K562 (cell line): Measurements from ENCODE around the gene HGS. TPM values are rescaled to one million over a fixed set of nuclear protein-coding genes. Genes with fewer than 3 reads are reported as not detected.

Experiments used
- ATAC-seq: fragments of 200-7000 bp; cut with Tn5 transposase; 3 replicates; pipeline ENCODE4 v1.9.1; 2020; ENCODE audit warnings: moderate library complexity
- BruUV-seq: library from RNA; stranded (reverse); fragments of 400-500 nt; replicated peaks from 2 replicates; lab custom pipeline; 2021; lab: Mats Ljungman, UMichigan
- CTCF ChIA-PET: fragments of 300-600 bp; formaldehyde crosslinking; extraction: SDS; loops from one replicate; lab custom pipeline; 2021; ENCODE audit warnings: low intra/inter-chr PET ratio; lab: Yijun Ruan, JAX
- POLR2A ChIA-PET: fragments of 300-600, 350-650 bp; sonication (Branson Sonifier 250); formaldehyde crosslinking; extraction: SDS; loops from one replicate; lab custom pipeline; 2021; ENCODE audit warnings: antibody characterized with exemption, inconsistent platforms; lab: Yijun Ruan, JAX
- DNase-seq, 4 experiments: peaks; one replicate each; pipeline versions ENCODE4 v3.0.0 to v3.0.0-alpha.2; 2011 to 2018; ENCODE audit warnings: low spot score in 3 of 4, mixed read lengths in 3 of 4; ENCODE audit errors: extremely low read depth in 1 of 4
- FAIRE-seq: peaks from 2 replicates; lab custom pipeline; 2011; peaks lifted over from hg19 to GRCh38; lab: Jason Lieb, UNC
- H2AFZ ChIP-seq: 2 replicates; pipeline ENCODE4 v1.6.0; 2011; ENCODE audit warnings: low read depth, low read length, control low read depth, inconsistent platforms
- H3K27ac ChIP-seq: fragments of 200-600 bp; 3 replicates; pipeline ENCODE4 v1.8.0; 2011; ENCODE audit warnings: low read depth, mild to moderate bottlenecking, control low read depth, inconsistent platforms, low read length, moderate library complexity, mixed read lengths; ENCODE audit errors: extremely low read depth
- H3K27me3 ChIP-seq, 2 experiments: fragments of 300-600 bp in 1 of 2; 2 replicates in 1 of 2; 3 replicates in 1 of 2; pipeline versions ENCODE4 v1.6.0 to v1.8.0; 2011; ENCODE audit warnings: inconsistent platforms in 2 of 2, low read length in 2 of 2, mild to moderate bottlenecking in 1 of 2, mixed read lengths in 1 of 2, moderate library complexity in 1 of 2; ENCODE audit not compliant: control insufficient read depth in 2 of 2, insufficient read depth in 2 of 2
- H3K36me3 ChIP-seq: fragments of 300-600 bp; 3 replicates; pipeline ENCODE4 v1.8.0; 2011; ENCODE audit warnings: mild to moderate bottlenecking, low read length, inconsistent platforms; ENCODE audit not compliant: control insufficient read depth, insufficient read depth
- H3K4me1 ChIP-seq, 2 experiments: fragments of 200-600 bp in 1 of 2; replicated peaks in 1 of 2; 2 replicates in 1 of 2; 3 replicates in 1 of 2; pipeline versions ENCODE4 v1.5.1 to v1.8.0; 2011; ENCODE audit warnings: inconsistent platforms in 2 of 2, low read length in 2 of 2, mild to moderate bottlenecking in 1 of 2, mixed read lengths in 1 of 2, moderate library complexity in 1 of 2; ENCODE audit not compliant: control insufficient read depth in 2 of 2, insufficient read depth in 2 of 2
- H3K4me2 ChIP-seq: 2 replicates; pipeline ENCODE4 v1.6.1; 2011; ENCODE audit warnings: low read length, control low read depth, inconsistent platforms, mixed read lengths; ENCODE audit not compliant: insufficient read depth
- H3K4me3 ChIP-seq: fragments of 200-600 bp; sonication (generic), shearing (Covaris generic); 2 replicates; pipeline ENCODE4 v1.5.1; 2016; ENCODE audit warnings: control low read depth, inconsistent platforms
- H3K79me2 ChIP-seq: fragments of 200-600 bp; 3 replicates; pipeline ENCODE4 v1.8.0; 2011; ENCODE audit warnings: low read length, inconsistent platforms; ENCODE audit not compliant: control insufficient read depth, insufficient read depth
- H3K9ac ChIP-seq, 2 experiments: 2 replicates each; pipeline versions ENCODE4 v1.6.0 to v1.6.1; 2011; ENCODE audit warnings: low read depth in 2 of 2, low read length in 2 of 2, control low read depth in 1 of 2, inconsistent platforms in 1 of 2, mild to moderate bottlenecking in 1 of 2, mixed read lengths in 1 of 2; ENCODE audit not compliant: insufficient read depth in 1 of 2
- H3K9me1 ChIP-seq: one replicate; pipeline ENCODE4 v1.6.0; 2011; ENCODE audit warnings: inconsistent platforms, mild to moderate bottlenecking, low read length, moderate library complexity; ENCODE audit not compliant: control insufficient read depth, insufficient read depth
- H3K9me3 ChIP-seq: replicated peaks from 2 replicates; pipeline ENCODE4 v1.5.1; 2011; ENCODE audit warnings: low read depth, low read length, inconsistent platforms; ENCODE audit not compliant: control insufficient read depth, insufficient read depth
- H4K20me1 ChIP-seq: replicated peaks from 2 replicates; pipeline ENCODE4 v1.6.1; 2011; ENCODE audit warnings: low read length, inconsistent platforms, mixed read lengths; ENCODE audit not compliant: control insufficient read depth, insufficient read depth
- BRD9 ChIP-seq: fragments of 450-650 bp; IDR thresholded peaks from 2 replicates; pipeline ENCODE4 v1.6.1; 2018; ENCODE audit warnings: low read depth; ENCODE audit not compliant: partially characterized antibody
- JUNB ChIP-seq: fragments of 450-650 bp; formaldehyde crosslinking; conservative IDR thresholded peaks from 2 replicates; pipeline ENCODE4 v1.4.0; 2020; ENCODE audit warnings: mild to moderate bottlenecking
- RFX1 ChIP-seq: fragments of 450-650 bp; IDR thresholded peaks from 2 replicates; pipeline ENCODE4 v1.6.1; 2016; ENCODE audit warnings: mild to moderate bottlenecking, moderate library complexity
- ZNF124 ChIP-seq: sonication (generic); formaldehyde crosslinking; IDR thresholded peaks from 2 replicates; pipeline ENCODE4 v1.8.1; 2022; ENCODE audit warnings: missing genetic modification reagents
- WGBS: fragments of 100-300 bp; shearing (Covaris generic); methylation state at CpG from one replicate; pipeline ENCODE4 v1.1.6; 2016; ENCODE audit warnings: low coverage, mixed read lengths; ENCODE audit not compliant: insufficient coverage; ENCODE audit errors: missing lambda C conversion rate; 5-methylcytosine and 5-hydroxymethylcytosine counted together
- in situ Hi-C: fragments of 300-500 bp; cut with MboI; formaldehyde crosslinking; loops from 4 replicates; pipeline ENCODE4 v1.15.0; 2018; ENCODE audit warnings: inconsistent platforms, mixed read lengths
- intact Hi-C: fragments of 100-400 bp; cut with micrococcal nuclease; formaldehyde crosslinking; loops from 2 replicates; pipeline ENCODE4 v1.14.2; 2022
- polyA plus RNA-seq, 8 experiments: library from polyadenylated mRNA; depleted of rRNA in 4 of 8; stranded (reverse) in 5 of 8; unstranded in 3 of 8; fragments of >200 nt; fragmentation: Nextera tagmentation in 2 of 8; fragmentation: Illumina TruSeq in 1 of 8; extraction: Ambion mirVana in 2 of 8; extraction: Trizol in 1 of 8; gene quantifications; 2 replicates each; pipeline versions ENCODE4 v1.2.1 to v1.2.3, GENCODE V29; 2011 to 2014; ENCODE audit warnings: inconsistent platforms in 1 of 8, missing spikeins in 1 of 8
- total RNA-seq, 7 experiments: library from RNA; depleted of rRNA in 6 of 7; stranded (reverse); fragments of >200 nt in 6 of 7; fragmentation: Illumina TruSeq in 2 of 7; extraction: Trizol in 2 of 7; gene quantifications; 2 replicates each; pipeline versions ENCODE4 v1.2.1 to v1.2.3, GENCODE V29; 2011 to 2021; ENCODE audit warnings: low replicate concordance in 1 of 7
- TF ChIP-seq, protein P1 (sequence below): sonication (generic); formaldehyde crosslinking; IDR thresholded peaks from 2 replicates; pipeline ENCODE4 v1.8.1; 2023; ENCODE audit warnings: mild to moderate bottlenecking, missing genetic modification reagents

Gene HGS
- total and polyA plus RNA-seq, 9 of the 15 experiments (the other 6 are each of a cell fraction or from before 2014, with no cell fraction given): 3.9 to 176 (median 77.1) TPM

DNA sequence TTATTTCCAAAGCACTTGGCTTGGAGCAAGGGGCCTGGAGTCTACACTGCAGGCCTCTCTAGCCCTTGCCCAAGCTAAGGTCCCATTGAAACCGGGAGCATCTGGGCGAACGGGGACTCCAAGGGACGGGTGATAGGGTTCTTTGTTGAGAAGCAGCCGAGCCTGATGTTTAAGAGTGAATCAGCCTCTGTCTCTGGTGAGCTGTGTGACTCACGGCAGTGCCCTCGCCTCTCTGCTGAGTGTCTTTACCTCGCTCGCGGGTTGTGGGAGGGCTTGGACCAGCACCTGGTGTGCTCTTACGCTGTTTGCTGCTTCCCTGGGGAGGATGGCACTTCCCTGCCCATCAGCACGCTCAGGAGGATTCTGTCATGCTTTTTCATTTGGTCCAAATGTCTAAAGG is 1.3 kb downstream of the HGS start:
- DNase-seq (peak in 1 of 4 experiments; percentile 35), FAIRE-seq (peak; percentile 75), ATAC-seq (no peak)
- peaks cover 65% of the 10 kb centered on the region; the same call in 2 of the 3 replicates for H3K36me3 ChIP-seq
- peaks cover 55% of the 10 kb centered on the region for H3K79me2 ChIP-seq
- POLR2A ChIA-PET: interaction anchor here (0.5 to 3.5 kb wide), 10 partner anchors 9 to 160 kb away, joined by 3 to 39 read pairs (median 4); partner anchors contain the start of gene MRPL12
- no peaks in the 10 kb centered on the region for H3K27me3 ChIP-seq
- peak overlapping the region; percentile 96 for H3K4me2 ChIP-seq
- H3K9me1 ChIP-seq: peaks cover 9% of the 10 kb centered on the region
- BruUV-seq: no TSS peak
- intact Hi-C loops: no loop called here
- H3K4me3 ChIP-seq: peak overlapping the region; percentile 96
- no peaks in the 10 kb centered on the region for H3K9me3 ChIP-seq
- WGBS: 42% methylated on average over 12 of the region's 12 CpGs
- in situ Hi-C loops: no loop called here
- H3K9ac ChIP-seq: peak overlapping the region; percentile 94 to 96
- H4K20me1 ChIP-seq: peaks cover 16% of the 10 kb centered on the region; the same call in 1 of the 2 replicates
- TF ChIP-seq JUNB (CRISPR knock-in tag) (no peak), BRD9 (peak; percentile 95), ZNF124 (CRISPR knock-in tag) (no peak), RFX1 (no peak)
- TF ChIP-seq, protein P1, sequence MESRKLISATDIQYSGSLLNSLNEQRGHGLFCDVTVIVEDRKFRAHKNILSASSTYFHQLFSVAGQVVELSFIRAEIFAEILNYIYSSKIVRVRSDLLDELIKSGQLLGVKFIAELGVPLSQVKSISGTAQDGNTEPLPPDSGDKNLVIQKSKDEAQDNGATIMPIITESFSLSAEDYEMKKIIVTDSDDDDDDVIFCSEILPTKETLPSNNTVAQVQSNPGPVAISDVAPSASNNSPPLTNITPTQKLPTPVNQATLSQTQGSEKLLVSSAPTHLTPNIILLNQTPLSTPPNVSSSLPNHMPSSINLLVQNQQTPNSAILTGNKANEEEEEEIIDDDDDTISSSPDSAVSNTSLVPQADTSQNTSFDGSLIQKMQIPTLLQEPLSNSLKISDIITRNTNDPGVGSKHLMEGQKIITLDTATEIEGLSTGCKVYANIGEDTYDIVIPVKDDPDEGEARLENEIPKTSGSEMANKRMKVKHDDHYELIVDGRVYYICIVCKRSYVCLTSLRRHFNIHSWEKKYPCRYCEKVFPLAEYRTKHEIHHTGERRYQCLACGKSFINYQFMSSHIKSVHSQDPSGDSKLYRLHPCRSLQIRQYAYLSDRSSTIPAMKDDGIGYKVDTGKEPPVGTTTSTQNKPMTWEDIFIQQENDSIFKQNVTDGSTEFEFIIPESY (CRISPR knock-in tag): peak; percentile 82
- H3K27ac ChIP-seq: peak overlapping the region; percentile 95; the same call in 2 of the 3 replicates
- H2AFZ ChIP-seq: no peak overlapping the region
- peaks cover 13 to 70% of the 10 kb centered on the region in 2 experiments for H3K4me1 ChIP-seq
- CTCF ChIA-PET: no interaction called here
